ENCODE results near the gene LRRC17. TPM values are rescaled to one million over a fixed set of nuclear protein-coding genes. Genes with fewer than 3 reads are reported as not detected.

The LRRC17 gene
- total and polyA plus RNA-seq, 2 of the 4 experiments (the other 2 are of a cell fraction) = 250 to 280 TPM

DNA sequence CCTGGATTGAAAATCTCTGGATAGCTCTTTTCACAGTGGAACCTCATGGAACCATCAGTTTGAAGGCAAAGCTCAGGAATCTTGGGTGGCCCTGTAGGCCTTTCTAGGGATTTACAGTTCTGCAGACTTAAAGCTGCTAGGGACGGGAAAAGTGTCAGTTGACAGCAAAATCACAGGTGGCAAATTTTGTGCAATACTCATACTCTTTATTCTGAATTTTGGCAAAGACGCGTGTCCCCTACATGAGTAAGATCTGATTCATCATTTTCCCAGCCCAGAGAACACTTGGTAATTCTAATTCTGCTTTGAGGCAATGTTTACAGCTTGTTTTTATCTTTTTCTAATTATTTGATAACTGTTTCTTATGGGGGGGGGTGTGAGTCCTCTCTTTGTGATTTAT, 3.6 kb downstream of the LRRC17 start:
- H2AFZ ChIP-seq (replicated peaks; ENCODE audit: low read length, poor library complexity) = no peak overlapping the region
- TF ChIP-seq CHD1 (IDR thresholded peaks at IDR 0.05; ENCODE audit: low read depth, low read length) (no peak), NFE2L2 (IDR thresholded peaks at IDR 0.05; ENCODE audit: low read depth, low read length) (no peak; the same call in 1 of the 2 replicates), MXI1 (IDR thresholded peaks at IDR 0.05; ENCODE audit: borderline replicate concordance, low read depth, low read length) (no peak), MAZ (IDR thresholded peaks at IDR 0.05; ENCODE audit: borderline replicate concordance, low read depth, low read length) (no peak), POLR2A (IDR thresholded peaks at IDR 0.05; ENCODE audit: low read depth, low read length) (no peak), RCOR1 (IDR thresholded peaks at IDR 0.05; ENCODE audit: insufficient replicate concordance, low read length) (no peak), MAFK (IDR thresholded peaks at IDR 0.05; ENCODE audit: low read depth, low read length) (peak; percentile 55; the same call in 1 of the 2 replicates), RAD21 (IDR thresholded peaks at IDR 0.05; ENCODE audit: low read length) (no peak), CEBPB (IDR thresholded peaks at IDR 0.05; ENCODE audit: low read depth, low read length) (peak; percentile 92), RFX5 (IDR thresholded peaks at IDR 0.05; ENCODE audit: low read depth, low read length) (no peak), FOS (IDR thresholded peaks at IDR 0.05; ENCODE audit: low read depth, low read length) (peak; percentile 60; the same call in 1 of the 2 replicates), BHLHE40 (IDR thresholded peaks at IDR 0.05; ENCODE audit: low read depth, low read length) (peak; percentile 38; the same call in 1 of the 2 replicates)
- TF ChIP-seq, protein P1, sequence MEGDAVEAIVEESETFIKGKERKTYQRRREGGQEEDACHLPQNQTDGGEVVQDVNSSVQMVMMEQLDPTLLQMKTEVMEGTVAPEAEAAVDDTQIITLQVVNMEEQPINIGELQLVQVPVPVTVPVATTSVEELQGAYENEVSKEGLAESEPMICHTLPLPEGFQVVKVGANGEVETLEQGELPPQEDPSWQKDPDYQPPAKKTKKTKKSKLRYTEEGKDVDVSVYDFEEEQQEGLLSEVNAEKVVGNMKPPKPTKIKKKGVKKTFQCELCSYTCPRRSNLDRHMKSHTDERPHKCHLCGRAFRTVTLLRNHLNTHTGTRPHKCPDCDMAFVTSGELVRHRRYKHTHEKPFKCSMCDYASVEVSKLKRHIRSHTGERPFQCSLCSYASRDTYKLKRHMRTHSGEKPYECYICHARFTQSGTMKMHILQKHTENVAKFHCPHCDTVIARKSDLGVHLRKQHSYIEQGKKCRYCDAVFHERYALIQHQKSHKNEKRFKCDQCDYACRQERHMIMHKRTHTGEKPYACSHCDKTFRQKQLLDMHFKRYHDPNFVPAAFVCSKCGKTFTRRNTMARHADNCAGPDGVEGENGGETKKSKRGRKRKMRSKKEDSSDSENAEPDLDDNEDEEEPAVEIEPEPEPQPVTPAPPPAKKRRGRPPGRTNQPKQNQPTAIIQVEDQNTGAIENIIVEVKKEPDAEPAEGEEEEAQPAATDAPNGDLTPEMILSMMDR (conservative IDR thresholded peaks at IDR 0.05; ENCODE audit: low read depth, low read length) = no peak
- TF ChIP-seq, protein P2, sequence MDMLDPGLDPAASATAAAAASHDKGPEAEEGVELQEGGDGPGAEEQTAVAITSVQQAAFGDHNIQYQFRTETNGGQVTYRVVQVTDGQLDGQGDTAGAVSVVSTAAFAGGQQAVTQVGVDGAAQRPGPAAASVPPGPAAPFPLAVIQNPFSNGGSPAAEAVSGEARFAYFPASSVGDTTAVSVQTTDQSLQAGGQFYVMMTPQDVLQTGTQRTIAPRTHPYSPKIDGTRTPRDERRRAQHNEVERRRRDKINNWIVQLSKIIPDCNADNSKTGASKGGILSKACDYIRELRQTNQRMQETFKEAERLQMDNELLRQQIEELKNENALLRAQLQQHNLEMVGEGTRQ (IDR thresholded peaks at IDR 0.05; ENCODE audit: low read depth, low read length) = no peak
- TF ChIP-seq, protein P3, sequence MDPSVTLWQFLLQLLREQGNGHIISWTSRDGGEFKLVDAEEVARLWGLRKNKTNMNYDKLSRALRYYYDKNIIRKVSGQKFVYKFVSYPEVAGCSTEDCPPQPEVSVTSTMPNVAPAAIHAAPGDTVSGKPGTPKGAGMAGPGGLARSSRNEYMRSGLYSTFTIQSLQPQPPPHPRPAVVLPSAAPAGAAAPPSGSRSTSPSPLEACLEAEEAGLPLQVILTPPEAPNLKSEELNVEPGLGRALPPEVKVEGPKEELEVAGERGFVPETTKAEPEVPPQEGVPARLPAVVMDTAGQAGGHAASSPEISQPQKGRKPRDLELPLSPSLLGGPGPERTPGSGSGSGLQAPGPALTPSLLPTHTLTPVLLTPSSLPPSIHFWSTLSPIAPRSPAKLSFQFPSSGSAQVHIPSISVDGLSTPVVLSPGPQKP (IDR thresholded peaks at IDR 0.05; ENCODE audit: borderline replicate concordance, low read depth, low read length) = no peak
- peak; percentile 4; the same call in 1 of the 2 replicates for ATAC-seq (ENCODE audit: low read depth)
- peak; percentile 84 for DNase-seq
- peaks cover 9 to 51% of the 10 kb centered on the region in 2 experiments; a peak in 3 of 4 replicates for H3K79me1 ChIP-seq (ENCODE audit: low read depth in 1 of 2, low read length in 2 of 2)
- peak overlapping the region; percentile 29; the same call in 1 of the 2 replicates for H3K14ac ChIP-seq (replicated peaks; ENCODE audit: low read depth, low read length)
- H3K27ac ChIP-seq (ENCODE audit: insufficient read depth, low read length) = peak overlapping the region; percentile 16; the same call in 1 of the 2 replicates
- CTCF ChIA-PET = interaction anchor here (1.1 to 1.9 kb wide), 3 partner anchors 11 to 146 kb away, joined by 4 to 14 read pairs (median 5); no protein-coding TSS in a partner anchor
- H2AK5ac ChIP-seq (ENCODE audit: low read depth, low read length) = no peak overlapping the region; the same call in 1 of the 2 replicates
- H2BK5ac ChIP-seq (ENCODE audit: low read depth, low read length, poor library complexity, severe bottlenecking) = peak overlapping the region; percentile 76
- H2AK9ac ChIP-seq (replicated peaks; ENCODE audit: low read depth, low read length, poor library complexity) = no peak overlapping the region
- peak overlapping the region; percentile 2 for H2BK120ac ChIP-seq (ENCODE audit: low read depth, low read length)
- H4K91ac ChIP-seq (ENCODE audit: insufficient read depth, low read depth, low read length) = peak overlapping the region; percentile 50; the same call in 1 of the 2 replicates
- no peaks in the 10 kb centered on the region for H3K9me3 ChIP-seq (ENCODE audit: control insufficient read depth, insufficient read depth, low read length)
- intact Hi-C loops (cut with micrococcal nuclease) (loop anchor here (1.0 kb wide), 1 partner anchor 146 kb away; no protein-coding TSS in a partner anchor), dilution Hi-C loops (cut with HindIII; ENCODE audit: low sequenced_read_pairs, unreplicated experiment) (no loop called here), in situ Hi-C loops (cut with MboI; ENCODE audit: low sequenced_read_pairs) (no loop called here)
- H2BK15ac ChIP-seq (ENCODE audit: low read depth, low read length) = no peak overlapping the region
- WGBS, 2 experiments (ENCODE audit: extremely low coverage in 2 of 2, insufficient read length in 1 of 2) = no CpG with 5 or more reads among the region's 3 CpGs
- no peaks in the 10 kb centered on the region; the same call in 1 of the 2 replicates for H4K20me1 ChIP-seq (ENCODE audit: insufficient read depth, low read length)
- H3K27me3 ChIP-seq (ENCODE audit: control insufficient read depth, insufficient read depth, low read length) = no peaks in the 10 kb centered on the region
- peak overlapping the region; percentile 81 for H3K4me2 ChIP-seq (ENCODE audit: low read depth, low read length)
- H3K4ac ChIP-seq (ENCODE audit: low read depth, low read length) = peak overlapping the region; percentile 30; the same call in 1 of the 2 replicates
- no peak overlapping the region for H3K23ac ChIP-seq (ENCODE audit: low read depth, low read length)
- H4K8ac ChIP-seq (ENCODE audit: low read depth in 2 of 2, low read length in 2 of 2) = 0 out of 4 replicates have a peak overlapping the region, but pooled peaks of 1 of the 2 experiments have one; percentile 1
- peak overlapping the region; percentile 50 for H2BK20ac ChIP-seq (ENCODE audit: low read depth, low read length)
- H4K5ac ChIP-seq (ENCODE audit: low read depth, low read length) = peak overlapping the region; percentile 58; the same call in 1 of the 2 replicates
- H3K18ac ChIP-seq (ENCODE audit: low read depth, low read length) = no peak overlapping the region
- H3K4me1 ChIP-seq (ENCODE audit: control insufficient read depth, insufficient read depth, low read length) = peaks cover 13% of the 10 kb centered on the region
- H3K4me3 ChIP-seq (ENCODE audit: insufficient read depth, low read depth, low read length) = no peak overlapping the region
- no peak overlapping the region; the same call in 1 of the 2 replicates for H3K56ac ChIP-seq (ENCODE audit: extremely low read depth, insufficient read depth, low read length)
- no peak overlapping the region for H3K9ac ChIP-seq (ENCODE audit: low read depth, low read length)
- no TSS peak for BruUV-seq (replicated peaks)
- POLR2A ChIA-PET (ENCODE audit: unreplicated experiment) = interaction anchor here (0.6 kb wide), 2 partner anchors 27 to 44 kb away, joined by 5 read pairs; no protein-coding TSS in a partner anchor
- H3K9me1 ChIP-seq (ENCODE audit: insufficient read depth, low read length) = peaks cover 11% of the 10 kb centered on the region
- no peaks in the 10 kb centered on the region for H3K36me3 ChIP-seq (ENCODE audit: control insufficient read depth, insufficient read depth, low read length)

Measured in IMR-90 (cell line).